NB4 (cell line): Measurements from ENCODE around the gene S1PR1.

Source experiments
- POLR2A ChIP-seq: IDR thresholded peaks from 2 replicates; pipeline ENCODE4 v1.6.1; 2011; ENCODE audit warnings: mild to moderate bottlenecking; ENCODE audit not compliant: insufficient read length; ENCODE audit errors: extremely low read depth
- TF ChIP-seq, protein P1 (sequence below): IDR thresholded peaks from one replicate; pipeline ENCODE4 v1.5.1; 2012; ENCODE audit warnings: low read depth, low read length

DNA sequence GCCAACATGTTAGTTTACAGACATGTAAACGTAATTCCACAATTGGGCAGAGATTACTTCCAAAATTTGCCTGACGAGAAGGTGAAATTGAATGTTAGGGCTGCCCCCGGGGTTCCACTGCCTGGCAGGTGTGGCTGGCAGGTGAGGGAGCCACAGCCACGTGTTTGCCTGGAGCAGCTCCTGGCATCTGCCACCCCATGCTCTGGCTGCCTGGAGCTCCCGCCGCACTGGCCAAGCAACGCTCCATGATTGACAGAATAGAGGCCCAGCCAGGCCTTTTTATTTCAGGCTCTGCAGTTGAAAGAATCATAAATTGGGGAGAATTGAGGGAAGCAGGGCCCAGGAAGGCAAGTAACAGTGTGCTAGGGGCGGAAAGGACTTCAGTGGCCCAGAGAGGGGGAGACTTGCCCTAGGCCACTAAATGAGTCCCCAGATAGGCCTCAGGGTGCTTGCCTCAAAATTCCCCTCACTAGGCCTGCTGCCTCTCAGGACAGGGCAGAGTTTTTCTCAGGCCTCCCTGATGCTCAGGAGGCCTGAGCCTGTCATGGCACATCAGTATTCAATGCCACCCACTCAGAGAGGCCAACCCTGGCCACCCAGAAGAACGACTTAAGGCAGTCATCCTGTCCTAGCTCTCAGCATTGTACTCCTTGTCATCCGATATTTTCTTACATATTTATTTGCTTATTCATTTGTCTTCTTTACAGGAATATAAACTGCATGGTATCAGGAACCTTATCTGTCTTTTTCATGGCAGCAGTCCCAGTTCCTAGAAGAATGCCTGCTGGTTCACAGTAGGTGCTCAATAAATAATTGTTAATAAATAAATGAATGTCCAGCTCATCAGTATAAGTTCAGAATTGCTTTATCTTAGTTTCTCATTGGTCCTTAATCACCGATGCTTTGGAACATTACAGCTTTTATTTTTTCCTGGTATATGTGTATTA, 16.6 kb upstream of the S1PR1 start:
- TF ChIP-seq, protein P1, sequence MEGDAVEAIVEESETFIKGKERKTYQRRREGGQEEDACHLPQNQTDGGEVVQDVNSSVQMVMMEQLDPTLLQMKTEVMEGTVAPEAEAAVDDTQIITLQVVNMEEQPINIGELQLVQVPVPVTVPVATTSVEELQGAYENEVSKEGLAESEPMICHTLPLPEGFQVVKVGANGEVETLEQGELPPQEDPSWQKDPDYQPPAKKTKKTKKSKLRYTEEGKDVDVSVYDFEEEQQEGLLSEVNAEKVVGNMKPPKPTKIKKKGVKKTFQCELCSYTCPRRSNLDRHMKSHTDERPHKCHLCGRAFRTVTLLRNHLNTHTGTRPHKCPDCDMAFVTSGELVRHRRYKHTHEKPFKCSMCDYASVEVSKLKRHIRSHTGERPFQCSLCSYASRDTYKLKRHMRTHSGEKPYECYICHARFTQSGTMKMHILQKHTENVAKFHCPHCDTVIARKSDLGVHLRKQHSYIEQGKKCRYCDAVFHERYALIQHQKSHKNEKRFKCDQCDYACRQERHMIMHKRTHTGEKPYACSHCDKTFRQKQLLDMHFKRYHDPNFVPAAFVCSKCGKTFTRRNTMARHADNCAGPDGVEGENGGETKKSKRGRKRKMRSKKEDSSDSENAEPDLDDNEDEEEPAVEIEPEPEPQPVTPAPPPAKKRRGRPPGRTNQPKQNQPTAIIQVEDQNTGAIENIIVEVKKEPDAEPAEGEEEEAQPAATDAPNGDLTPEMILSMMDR, result no peak
- no peak for TF ChIP-seq POLR2A
